CD4-positive, alpha-beta T cell (primary cell): ENCODE results near the gene ACOX3. TPM values are rescaled to one million over a fixed set of nuclear protein-coding genes. Genes with fewer than 3 reads are reported as not detected.

Source experiments
- ATAC-seq: fragments of 200-7000 bp; cut with Tn5 transposase; one replicate; pipeline ENCODE4 v1.10.0; 2022; ENCODE audit warnings: mild to moderate bottlenecking; ENCODE audit not compliant: poor library complexity
- CTCF ChIA-PET: fragments of 350-600 bp; sonication (Branson Sonifier 250); formaldehyde crosslinking; loops from one replicate; lab custom pipeline; 2021; ENCODE audit warnings: antibody characterized with exemption, inconsistent platforms; lab: Charles Lee
- POLR2A ChIA-PET: fragments of 350-600 bp; sonication (Branson Sonifier 250); formaldehyde crosslinking; loops from one replicate; lab custom pipeline; 2021; ENCODE audit warnings: antibody characterized with exemption, inconsistent platforms; lab: Charles Lee
- DNase-seq, 14 experiments: peaks; one replicate each; pipeline ENCODE4 v3.0.0-alpha.2; 2013 to 2020; ENCODE audit warnings: mixed read lengths in 2 of 14
- H3K27ac ChIP-seq, 2 donors: one replicate each; pipeline versions ENCODE4 v1.5.1 to v1.7.0; 2013; ENCODE audit warnings: low read length in 2 of 2, low read depth in 1 of 2, mild to moderate bottlenecking in 1 of 2
- H3K27me3 ChIP-seq, 2 experiments: 1 replicate in 1 of 2; 2 replicates in 1 of 2; pipeline versions ENCODE4 v1.6.1 to v1.7.0; 2013; ENCODE audit warnings: low read length in 2 of 2, control low read depth in 1 of 2, mild to moderate bottlenecking in 1 of 2, moderate library complexity in 1 of 2; ENCODE audit not compliant: insufficient read depth in 2 of 2, control insufficient read depth in 1 of 2
- H3K36me3 ChIP-seq: one replicate; pipeline ENCODE4 v1.6.1; 2013; ENCODE audit warnings: low read length, control low read depth; ENCODE audit not compliant: insufficient read depth
- H3K4me1 ChIP-seq: one replicate; pipeline ENCODE4 v1.6.1; 2013; ENCODE audit warnings: low read length, control low read depth; ENCODE audit not compliant: insufficient read depth
- H3K4me3 ChIP-seq: one replicate; pipeline ENCODE4 v1.5.1; 2013; ENCODE audit warnings: mild to moderate bottlenecking, low read length, moderate library complexity
- H3K9me3 ChIP-seq, 2 experiments: 1 replicate in 1 of 2; 2 replicates in 1 of 2; pipeline versions ENCODE4 v1.6.1 to v1.7.0; 2013; ENCODE audit warnings: low read length in 2 of 2, mild to moderate bottlenecking in 2 of 2, control low read depth in 1 of 2, moderate library complexity in 1 of 2; ENCODE audit not compliant: control insufficient read depth in 1 of 2, insufficient read depth in 1 of 2
- H3K27ac Mint-ChIP-seq: one replicate; pipeline ENCODE4 v1.8.0; 2020; ENCODE audit warnings: mixed read lengths
- H3K27me3 Mint-ChIP-seq: one replicate; pipeline ENCODE4 v1.8.0; 2021; ENCODE audit warnings: mixed read lengths
- H3K36me3 Mint-ChIP-seq: one replicate; pipeline ENCODE4 v1.8.0; 2021; ENCODE audit warnings: low read depth, mixed read lengths
- H3K4me1 Mint-ChIP-seq: one replicate; pipeline ENCODE4 v1.8.0; 2021; ENCODE audit warnings: low read depth, mixed read lengths
- H3K4me3 Mint-ChIP-seq: one replicate; pipeline ENCODE4 v1.8.0; 2020; ENCODE audit warnings: mild to moderate bottlenecking, mixed read lengths
- H3K9me3 Mint-ChIP-seq: one replicate; pipeline ENCODE4 v1.8.0; 2020; ENCODE audit warnings: mixed read lengths
- intact Hi-C, 2 experiments: fragments of 100-400 bp; cut with DNase I in 1 of 2; cut with micrococcal nuclease in 1 of 2; formaldehyde crosslinking; loops; one replicate each; pipeline versions ENCODE4 v1.15.1 to v1.9.0; 2023 to 2025; cut with DNase I, micrococcal nuclease
- total RNA-seq, 174 experiments: library from RNA in 2 of 174; stranded (reverse) in 2 of 174; gene quantifications; one replicate each; pipeline ENCODE4 v1.2.3 and lab custom pipeline; 2021 to 2026
- TF ChIP-seq, protein P1 (sequence below): fragments of 200-600 bp; IDR thresholded peaks from one replicate; pipeline ENCODE4 v1.8.0; 2022; ENCODE audit warnings: antibody characterized with exemption, mild to moderate bottlenecking

The ACOX3 gene
- total RNA-seq, 2 experiments from 2014 or later = 4.9 to 6.1 TPM

DNA sequence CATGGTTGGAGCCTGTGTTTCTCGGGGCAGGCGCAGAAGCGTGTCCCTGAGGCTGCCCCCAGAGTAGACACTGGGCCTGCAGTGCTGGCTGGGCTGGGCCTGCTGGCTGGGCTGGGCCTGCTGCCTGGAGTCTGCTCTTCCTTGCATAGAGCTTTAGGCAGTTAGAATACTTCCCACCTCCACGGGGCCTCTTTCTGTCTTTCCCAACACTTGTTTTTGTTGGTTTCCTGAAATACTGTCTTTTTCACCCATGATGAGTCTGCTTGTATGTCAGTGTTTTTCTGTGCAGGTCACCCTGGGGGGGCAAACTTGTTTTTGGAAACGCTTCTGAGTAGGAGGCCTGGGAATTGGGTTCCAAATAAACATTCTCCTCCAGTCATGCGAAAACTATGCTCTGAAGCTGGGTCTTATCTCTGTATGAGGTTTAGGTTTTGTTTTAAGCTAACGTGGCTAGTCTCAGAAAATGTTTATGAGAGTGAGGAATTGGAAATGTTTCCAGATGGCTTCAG is 32.2 kb upstream of the ACOX3 start:
- H3K4me1 ChIP-seq = no peaks in the 10 kb centered on the region
- H3K9me3 ChIP-seq = no peaks in the 10 kb centered on the region
- ChIA-PET POLR2A (no interaction called here), CTCF (no interaction called here)
- H3K4me1 Mint-ChIP-seq = no peaks in the 10 kb centered on the region
- H3K27ac ChIP-seq = no peak overlapping the region
- no peak overlapping the region for H3K4me3 Mint-ChIP-seq
- no peak for DNase-seq
- H3K27me3 ChIP-seq = no peaks in the 10 kb centered on the region
- intact Hi-C loops = no loop called here
- H3K36me3 ChIP-seq = peaks cover 34% of the 10 kb centered on the region
- no peaks in the 10 kb centered on the region for H3K27me3 Mint-ChIP-seq
- ATAC-seq = no peak
- no peaks in the 10 kb centered on the region for H3K9me3 Mint-ChIP-seq
- no peak overlapping the region for H3K27ac Mint-ChIP-seq
- no peak overlapping the region for H3K4me3 ChIP-seq
- TF ChIP-seq, protein P1, sequence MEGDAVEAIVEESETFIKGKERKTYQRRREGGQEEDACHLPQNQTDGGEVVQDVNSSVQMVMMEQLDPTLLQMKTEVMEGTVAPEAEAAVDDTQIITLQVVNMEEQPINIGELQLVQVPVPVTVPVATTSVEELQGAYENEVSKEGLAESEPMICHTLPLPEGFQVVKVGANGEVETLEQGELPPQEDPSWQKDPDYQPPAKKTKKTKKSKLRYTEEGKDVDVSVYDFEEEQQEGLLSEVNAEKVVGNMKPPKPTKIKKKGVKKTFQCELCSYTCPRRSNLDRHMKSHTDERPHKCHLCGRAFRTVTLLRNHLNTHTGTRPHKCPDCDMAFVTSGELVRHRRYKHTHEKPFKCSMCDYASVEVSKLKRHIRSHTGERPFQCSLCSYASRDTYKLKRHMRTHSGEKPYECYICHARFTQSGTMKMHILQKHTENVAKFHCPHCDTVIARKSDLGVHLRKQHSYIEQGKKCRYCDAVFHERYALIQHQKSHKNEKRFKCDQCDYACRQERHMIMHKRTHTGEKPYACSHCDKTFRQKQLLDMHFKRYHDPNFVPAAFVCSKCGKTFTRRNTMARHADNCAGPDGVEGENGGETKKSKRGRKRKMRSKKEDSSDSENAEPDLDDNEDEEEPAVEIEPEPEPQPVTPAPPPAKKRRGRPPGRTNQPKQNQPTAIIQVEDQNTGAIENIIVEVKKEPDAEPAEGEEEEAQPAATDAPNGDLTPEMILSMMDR = no peak
- H3K36me3 Mint-ChIP-seq = peaks cover 39% of the 10 kb centered on the region

DNA sequence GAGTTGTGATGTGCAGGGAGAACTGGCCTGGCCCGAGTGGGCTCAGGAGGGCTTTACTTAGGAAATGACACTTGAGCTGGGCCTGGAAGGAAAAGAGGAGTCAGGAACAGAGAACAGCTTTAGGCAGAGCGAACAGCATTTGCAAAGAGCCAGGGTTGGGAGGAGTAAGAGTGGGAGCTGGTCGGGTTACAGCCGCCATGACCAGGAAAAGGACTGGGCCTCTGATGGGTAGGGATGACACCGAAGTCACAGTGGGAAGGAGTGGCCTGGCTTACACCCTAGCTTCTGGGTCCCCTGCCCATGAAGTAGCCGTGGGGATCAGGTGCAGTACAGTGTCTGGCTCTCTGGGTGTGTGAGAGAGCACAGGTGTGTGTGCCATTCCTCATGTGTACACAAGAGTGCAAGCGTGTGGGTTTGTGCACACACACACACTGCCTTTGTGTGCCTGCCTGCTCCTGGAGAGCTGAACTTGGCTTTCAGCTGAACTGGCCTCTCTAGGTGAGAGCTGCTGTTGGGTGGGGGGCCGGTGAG is 31.7 kb upstream of the ACOX3 start:
- Mint-ChIP-seq H3K4me1 (no peaks in the 10 kb centered on the region), H3K27me3 (no peaks in the 10 kb centered on the region), H3K36me3 (peaks cover 39% of the 10 kb centered on the region), H3K4me3 (no peak overlapping the region), H3K27ac (no peak overlapping the region), H3K9me3 (no peaks in the 10 kb centered on the region)
- Histone ChIP-seq H3K4me3 (no peak overlapping the region), H3K9me3 (no peaks in the 10 kb centered on the region), H3K27me3 (no peaks in the 10 kb centered on the region), H3K4me1 (no peaks in the 10 kb centered on the region), H3K27ac (no peak overlapping the region), H3K36me3 (peaks cover 35% of the 10 kb centered on the region)
- ATAC-seq (no peak), DNase-seq (no peak)
- ChIA-PET POLR2A (no interaction called here), CTCF (no interaction called here)
- intact Hi-C loops = no loop called here
- TF ChIP-seq, protein P1 = no peak

DNA sequence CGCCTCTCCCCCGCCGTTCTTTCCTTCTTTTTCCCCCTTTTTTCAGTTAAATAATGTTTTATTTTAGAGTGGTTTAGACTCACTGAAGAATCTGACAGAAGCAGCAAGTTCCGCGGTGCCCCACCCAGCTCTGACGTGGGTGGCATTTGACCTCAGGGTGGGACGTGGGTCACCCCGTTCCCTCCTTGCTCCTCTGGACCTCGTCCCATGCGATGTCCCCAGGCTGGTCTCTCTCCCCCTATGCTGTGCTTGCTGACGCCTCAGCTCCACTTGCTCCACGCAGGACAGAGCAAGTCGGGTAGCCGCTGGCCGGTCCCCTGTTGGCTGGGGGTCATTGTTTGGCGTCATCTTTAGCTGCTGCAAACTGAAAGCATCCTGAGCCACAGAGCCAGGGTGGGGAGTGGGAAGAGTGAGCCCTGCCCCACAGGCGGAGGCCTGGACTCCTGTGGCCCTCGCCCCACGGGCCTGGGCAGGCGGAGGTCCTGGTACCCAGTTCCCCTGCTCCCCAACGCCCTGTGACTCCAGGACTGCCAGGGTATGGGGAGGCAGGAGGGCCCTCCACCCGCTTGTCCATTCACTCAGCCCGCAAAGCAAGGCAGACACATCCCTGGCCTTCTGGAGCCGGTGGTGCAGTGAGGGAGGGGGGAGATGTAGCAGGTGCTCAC is 30.8 kb upstream of the ACOX3 start:
- intact Hi-C loops = no loop called here
- no peak overlapping the region for H3K27ac ChIP-seq
- Mint-ChIP-seq H3K36me3 (peaks cover 39% of the 10 kb centered on the region), H3K27me3 (no peaks in the 10 kb centered on the region), H3K27ac (no peak overlapping the region), H3K4me1 (no peaks in the 10 kb centered on the region), H3K4me3 (no peak overlapping the region), H3K9me3 (no peaks in the 10 kb centered on the region)
- no peaks in the 10 kb centered on the region for H3K9me3 ChIP-seq
- ATAC-seq = no peak
- H3K36me3 ChIP-seq = peaks cover 38% of the 10 kb centered on the region
- POLR2A ChIA-PET = no interaction called here
- H3K4me3 ChIP-seq = no peak overlapping the region
- no peak for DNase-seq
- H3K4me1 ChIP-seq = no peaks in the 10 kb centered on the region
- CTCF ChIA-PET = no interaction called here
- H3K27me3 ChIP-seq = no peaks in the 10 kb centered on the region
- TF ChIP-seq, protein P1 = no peak
